LNCAP (cell line): ENCODE results near the gene MRPL32.

Experiments used
- CTCF ChIP-seq: fragments of 450-650 bp; IDR thresholded peaks from 2 replicates; pipeline ENCODE4 v1.5.1; 2017; ENCODE audit warnings: mild to moderate bottlenecking

MRPL32 gene

GRCh38 chr7:42915356-42915755 is 16.8 kb upstream of the MRPL32 start:
- no peak for TF ChIP-seq CTCF

GRCh38 chr7:42922017-42922753 is 10.0 kb upstream of the MRPL32 start:
- TF ChIP-seq CTCF = no peak

GRCh38 chr7:42924223-42924838 is 7.8 kb upstream of the MRPL32 start:
- no peak for TF ChIP-seq CTCF

- TF ChIP-seq CTCF = no peak
Measured at GRCh38 chr7:42925630-42926029, 6.5 kb upstream of the MRPL32 start.

GRCh38 chr7:42926204-42926603 is 6.0 kb upstream of the MRPL32 start:
- TF ChIP-seq CTCF = no peak

- no peak for TF ChIP-seq CTCF
Measured at GRCh38 chr7:42928754-42929153, 3.4 kb upstream of the MRPL32 start.

GRCh38 chr7:42929449-42929848 is 2.7 kb upstream of the MRPL32 start:
- no peak for TF ChIP-seq CTCF

GRCh38 chr7:42930889-42931288 is 1.3 kb upstream of the MRPL32 start:
- no peak for TF ChIP-seq CTCF
